NCI-H1105 (cell line): Measurements from ENCODE around the gene MED23.

Experiments
- DNase-seq: peaks from one replicate; lab custom pipeline; 2025; lab: John Stamatoyannopoulos, UW

Gene MED23

DNA sequence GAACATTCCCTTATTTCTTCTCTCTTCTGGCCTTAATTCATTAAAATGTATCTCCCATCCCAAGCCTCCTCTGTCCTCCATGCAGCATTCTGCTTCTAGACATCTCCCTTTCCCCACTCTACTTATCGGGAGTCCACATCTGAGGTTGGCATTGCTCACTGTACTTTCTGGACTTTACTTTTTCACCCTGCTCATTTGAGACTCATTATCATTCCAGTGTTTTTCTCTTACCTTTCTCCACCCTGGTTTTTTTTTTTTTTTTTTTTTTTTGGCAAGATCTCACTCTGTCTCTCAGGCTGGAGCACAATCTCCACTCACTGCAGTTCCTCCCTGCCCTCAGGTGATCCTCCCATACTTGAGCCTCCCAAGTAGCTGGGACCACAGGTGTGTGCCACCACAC is 13.5 kb upstream of the MED23 start:
- no peak for DNase-seq

GRCh38 chr6:131640576-131640975 is 12.5 kb upstream of the MED23 start:
- DNase-seq = no peak

DNA sequence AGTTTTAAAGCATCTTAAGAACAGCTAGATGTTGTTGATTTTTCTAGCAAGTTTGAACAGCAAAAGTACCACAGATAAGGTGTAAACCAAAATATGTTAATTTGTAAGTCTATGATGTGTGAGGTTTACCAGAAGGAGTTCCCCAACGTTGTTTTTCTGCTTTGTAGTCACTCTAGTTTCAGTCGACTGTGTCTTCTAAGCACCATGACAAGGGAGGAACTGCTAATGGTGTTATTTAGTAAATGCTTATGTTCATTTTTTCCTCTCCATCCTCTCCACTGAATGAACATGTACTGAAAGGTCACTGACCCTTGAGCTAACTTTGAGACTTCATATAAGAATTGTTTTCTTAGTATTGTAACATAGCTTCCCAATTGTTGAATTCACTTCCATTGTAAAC is 12.1 kb upstream of the MED23 start:
- DNase-seq = no peak

GRCh38 chr6:131638013-131638412 is 10.0 kb upstream of the MED23 start:
- no peak for DNase-seq

DNA sequence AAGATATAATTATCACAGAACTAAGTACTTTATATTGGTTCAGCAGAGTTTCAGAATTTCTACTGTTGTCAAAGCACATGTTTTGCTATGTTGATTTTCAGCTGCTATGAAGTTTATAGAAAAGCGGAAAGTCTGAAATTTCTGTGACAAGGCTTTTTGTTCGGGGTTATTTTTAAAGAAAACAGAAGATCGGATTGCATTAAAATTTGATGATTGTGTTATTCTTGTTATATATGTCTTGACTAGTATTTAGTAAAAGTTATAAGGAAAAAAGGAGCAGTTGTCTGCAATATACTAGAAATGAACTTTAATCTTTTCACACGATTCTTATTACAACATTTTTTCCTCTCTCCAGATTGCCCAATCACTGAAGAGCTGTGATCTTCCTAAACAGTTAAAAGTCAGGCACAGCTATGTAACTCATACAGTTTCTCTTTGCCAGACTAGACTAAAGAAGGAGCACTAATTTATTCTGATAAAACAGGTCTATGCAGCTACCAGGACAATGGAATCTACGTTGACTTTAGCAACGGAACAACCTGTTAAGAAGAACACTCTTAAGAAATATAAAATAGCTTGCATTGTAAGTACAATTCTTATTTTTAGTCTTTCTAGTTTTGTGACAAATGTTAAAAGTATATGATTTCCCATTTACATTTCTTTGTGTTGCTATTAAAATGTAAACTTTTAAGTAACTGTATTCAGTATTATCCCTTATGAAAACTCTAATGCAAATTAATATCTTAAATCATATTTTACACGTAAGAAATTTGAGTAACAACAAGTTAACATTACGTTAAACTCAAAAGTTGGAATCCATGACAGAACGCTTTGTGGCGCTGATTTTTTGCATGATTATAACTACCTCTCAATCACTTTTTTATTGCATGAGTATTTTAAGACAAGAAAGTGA is 9.1 kb upstream of the MED23 start, which contains the start of gene ENPP3:
ENPP3 (plus strand) TSS at position 423 of the 913 bp plus-strand sequence; CDS start at position 506, 83 bp downstream.
- no peak for DNase-seq

GRCh38 chr6:131635384-131636340 is 7.6 kb upstream of the MED23 start:
- no peak for DNase-seq

GRCh38 chr6:131631625-131632289 is 3.7 kb upstream of the MED23 start:
- DNase-seq = no peak

GRCh38 chr6:131629651-131630050 is 1.6 kb upstream of the MED23 start:
- no peak for DNase-seq

DNA sequence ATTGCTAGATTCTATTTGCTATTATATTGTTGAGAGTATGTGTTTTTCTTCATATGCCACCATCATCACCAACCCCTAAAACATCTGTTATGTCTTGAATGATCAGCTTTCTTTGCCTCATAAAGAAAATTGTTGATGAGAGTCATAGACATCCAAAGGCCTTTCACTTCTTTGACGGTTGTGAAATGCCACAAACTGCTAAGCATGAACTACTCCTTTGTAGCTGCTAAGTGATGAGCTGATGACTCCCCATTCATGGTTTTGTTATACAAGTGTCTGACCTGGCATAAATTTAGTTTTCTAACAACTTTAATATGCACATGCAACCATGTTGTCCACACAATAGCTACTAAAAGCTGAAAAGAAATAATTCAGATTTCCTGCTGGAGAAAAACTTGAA is 684 bp upstream of the MED23 start:
- DNase-seq = no peak

DNA sequence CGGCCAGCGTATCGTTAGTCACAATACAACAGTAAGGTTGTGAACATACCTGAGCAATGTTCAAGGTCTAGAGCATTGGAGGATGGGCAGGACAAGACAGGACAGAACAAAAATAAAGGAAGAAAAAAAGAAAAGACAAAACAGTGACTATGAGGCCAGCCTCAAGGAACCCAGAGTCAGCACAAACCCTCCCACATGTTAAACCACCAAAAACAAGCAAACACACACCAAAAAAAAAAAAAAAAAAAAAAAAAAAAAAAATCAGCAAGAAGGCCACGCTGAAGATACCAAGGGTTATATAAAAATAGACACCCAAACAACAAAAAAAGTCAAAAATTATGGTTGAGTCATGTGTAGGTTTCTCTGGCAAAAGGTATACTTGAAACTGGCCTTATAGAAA is 12.8 kb downstream of the MED23 start:
- no peak for DNase-seq

DNA sequence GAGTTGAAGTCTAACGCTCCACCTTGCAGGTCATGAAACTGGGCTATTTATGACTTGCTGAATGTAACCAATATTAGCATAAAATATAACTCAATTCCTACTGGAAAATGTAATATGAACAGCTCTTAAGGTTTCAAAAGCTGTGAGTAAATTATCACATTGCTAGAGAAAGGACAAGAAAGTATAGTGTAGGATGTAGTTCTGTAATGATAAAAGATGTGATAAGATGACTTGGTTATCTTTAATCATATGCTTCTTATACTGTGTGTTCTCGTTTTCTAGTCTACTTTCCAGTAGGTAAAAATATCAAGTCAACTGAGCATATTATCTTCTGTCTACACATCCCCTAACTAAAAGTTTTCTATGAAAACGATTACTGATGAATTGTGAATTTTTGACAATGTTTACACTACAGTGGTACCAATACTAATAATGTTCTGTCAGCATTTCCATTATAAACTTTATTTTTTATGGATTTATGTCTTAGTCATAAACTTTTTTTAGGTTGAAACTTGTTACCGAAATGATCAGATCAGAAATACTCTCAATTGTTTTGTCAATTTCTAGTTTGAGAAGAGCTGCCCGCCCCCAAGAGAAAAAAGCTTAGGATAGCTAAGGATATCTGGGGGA is 14.6 kb downstream of the MED23 start:
- DNase-seq = no peak

DNA sequence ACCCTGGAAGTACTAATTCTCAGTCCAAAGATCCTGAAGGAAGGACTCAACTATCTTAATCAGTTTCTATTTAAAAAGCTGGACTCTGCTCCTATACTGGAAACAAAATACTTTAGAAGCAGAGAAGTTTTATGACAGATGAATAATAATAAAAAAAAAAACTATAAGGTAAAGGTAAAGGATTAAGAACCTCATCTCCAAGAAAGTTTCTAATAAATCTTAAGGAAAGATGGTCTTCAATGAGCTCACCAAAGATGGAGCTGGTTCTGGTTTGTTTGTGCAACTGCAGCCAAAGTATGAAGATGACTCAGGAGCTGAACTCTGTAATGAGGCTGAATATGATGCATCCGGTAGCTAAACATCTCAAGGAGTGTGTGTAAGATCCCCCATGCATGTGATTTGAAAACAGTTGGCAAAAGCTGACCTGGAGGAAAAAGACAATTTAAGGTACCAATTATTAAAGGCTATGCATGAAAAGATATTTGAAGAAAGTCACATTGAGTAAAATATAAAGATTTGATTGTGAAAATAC is 25.2 kb downstream of the MED23 start:
- no peak for DNase-seq

DNA sequence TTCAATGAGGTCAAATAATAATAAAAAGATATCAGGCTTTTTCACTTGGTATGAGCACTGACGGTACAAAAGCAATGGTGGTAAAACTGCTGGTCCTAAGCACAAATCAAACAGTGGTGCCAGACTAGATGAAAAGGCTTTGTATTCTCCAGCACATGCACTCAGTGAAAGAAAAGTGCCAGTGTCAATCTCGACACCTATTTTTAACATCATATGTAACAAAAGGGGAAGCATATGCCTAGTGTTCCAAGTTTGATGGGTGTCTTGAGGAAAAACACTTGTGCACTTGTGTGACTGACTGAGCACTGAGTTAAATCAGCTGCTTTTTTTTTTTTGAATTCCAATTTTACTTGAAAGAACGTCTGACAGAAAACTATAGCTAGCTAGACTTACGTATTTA is 27.3 kb downstream of the MED23 start:
- no peak for DNase-seq

- DNase-seq = no peak
Measured at GRCh38 chr6:131597446-131597845, 30.6 kb downstream of the MED23 start.

DNA sequence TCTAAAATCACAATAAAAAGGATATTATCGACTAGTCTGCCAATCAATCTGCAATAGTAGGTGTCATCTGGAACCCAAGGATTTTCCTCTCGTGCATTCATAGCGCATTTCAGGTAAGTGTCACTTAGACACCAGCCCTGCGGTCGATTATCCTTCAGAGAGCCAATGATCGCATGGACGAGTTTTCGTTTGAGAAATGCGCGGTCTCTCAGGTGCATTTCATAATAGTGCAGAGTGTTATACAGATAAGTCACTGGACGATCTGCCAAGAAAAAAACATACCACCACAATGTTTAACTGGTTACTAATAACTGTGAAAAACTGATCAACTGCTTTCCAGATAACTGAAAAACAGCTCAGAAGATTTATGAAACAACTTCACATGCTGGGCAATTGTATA is 34.0 kb downstream of the MED23 start:
- DNase-seq = no peak

DNA sequence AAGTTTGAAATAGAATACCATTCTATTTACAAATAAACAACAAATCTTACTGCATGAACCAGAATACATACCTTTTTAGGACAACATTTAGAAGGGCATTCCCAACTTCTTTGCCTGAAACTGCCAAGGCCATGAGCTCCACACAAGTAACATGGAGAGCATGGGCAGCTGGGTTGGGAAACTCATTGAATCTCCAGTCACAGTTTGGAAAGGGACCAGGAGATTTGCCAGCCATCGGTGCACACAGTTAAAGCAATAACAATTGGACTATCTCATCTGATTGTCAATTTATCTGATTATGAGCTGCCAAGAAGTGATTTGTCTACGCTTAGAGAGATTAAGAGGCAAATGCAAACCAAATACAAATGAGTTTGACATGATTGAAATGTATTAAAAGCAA is 35.1 kb downstream of the MED23 start:
- no peak for DNase-seq

DNA sequence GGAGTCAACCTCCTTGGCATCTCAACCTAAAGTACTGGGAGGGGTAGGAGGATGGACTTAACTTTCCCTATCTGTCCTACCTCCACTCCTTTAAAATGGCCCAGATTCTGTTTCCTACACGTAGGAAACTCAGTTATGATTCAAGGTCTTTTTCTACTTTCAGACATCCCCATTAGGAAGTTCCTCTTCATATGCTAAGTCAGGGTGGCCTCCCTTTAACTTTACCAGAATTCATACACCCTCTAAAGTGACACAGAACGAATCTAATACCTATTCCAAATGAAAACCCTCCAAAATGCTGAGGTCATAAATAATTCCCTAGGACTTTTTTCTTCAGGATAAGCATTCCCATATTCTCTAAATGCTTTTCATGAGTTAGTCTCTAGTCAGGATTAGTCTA is 39.4 kb downstream of the MED23 start:
- DNase-seq = no peak

DNA sequence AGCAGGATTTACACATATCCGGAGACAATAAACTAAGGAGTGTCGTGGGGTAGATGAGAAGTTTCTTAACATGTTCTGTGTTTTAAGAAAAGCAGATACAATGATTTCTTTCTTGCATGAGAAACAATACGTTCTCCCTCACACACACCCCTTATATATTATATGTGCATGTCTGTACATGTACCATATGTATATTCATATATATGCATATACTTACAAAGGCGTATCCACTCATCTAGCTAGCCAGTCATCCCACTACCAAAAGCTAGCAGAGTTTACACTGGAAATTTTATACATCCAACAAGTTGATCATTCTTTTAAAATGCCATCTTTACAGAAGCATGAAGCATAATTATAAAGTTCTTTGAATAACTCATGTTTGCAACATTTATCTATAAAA is 40.1 kb downstream of the MED23 start:
- no peak for DNase-seq

- no peak for DNase-seq
Measured at GRCh38 chr6:131586543-131586942, 41.5 kb downstream of the MED23 start.

- no peak for DNase-seq
Measured at GRCh38 chr6:131581523-131581922, 46.5 kb downstream of the MED23 start.

DNA sequence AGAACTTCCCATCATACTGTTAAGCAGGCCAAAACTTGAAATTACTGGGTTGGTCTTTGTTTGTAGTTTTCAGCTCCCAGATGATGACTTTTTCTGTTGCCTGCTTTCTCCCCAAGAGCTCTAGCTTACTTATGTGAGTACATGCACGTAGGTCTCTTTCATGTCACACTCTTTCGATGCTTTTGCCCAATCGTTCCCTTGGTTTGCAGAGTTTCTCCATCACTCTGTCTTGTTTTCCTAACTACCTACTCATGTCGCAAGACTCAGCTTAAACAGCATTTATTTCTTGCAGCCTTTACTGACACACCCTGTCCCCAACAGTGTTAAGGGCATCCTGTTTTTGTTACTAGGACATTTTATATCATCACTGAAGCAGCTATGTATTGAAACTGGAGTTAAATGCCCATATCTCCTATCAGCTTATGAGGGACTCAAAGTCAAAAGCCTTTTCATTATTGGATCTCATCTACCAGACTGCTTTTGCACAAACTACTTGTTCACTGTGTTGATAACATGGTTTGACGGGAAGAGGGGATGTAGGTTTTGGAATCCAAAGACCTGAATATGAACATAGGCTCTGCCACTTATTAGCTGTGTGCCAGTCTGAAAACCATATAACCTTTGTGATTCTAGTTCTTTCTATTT is 52.1 kb downstream of the MED23 start:
- DNase-seq = no peak
